K562 (cell line): Measurements from ENCODE around the gene YEATS2. TPM values are rescaled to one million over a fixed set of nuclear protein-coding genes. Genes with fewer than 3 reads are reported as not detected.
"Not testable (repeated sequence)": the region's sequence is repeated elsewhere in the genome, so short reads cannot be mapped to it uniquely, and the experiment has no call there.

Experiments
- ATAC-seq: fragments of 200-7000 bp; cut with Tn5 transposase; 3 replicates; pipeline ENCODE4 v1.9.1; 2020; ENCODE audit warnings: moderate library complexity
- BruUV-seq: library from RNA; stranded (reverse); fragments of 400-500 nt; replicated peaks from 2 replicates; lab custom pipeline; 2021; lab: Mats Ljungman, UMichigan
- CTCF ChIA-PET: fragments of 300-600 bp; formaldehyde crosslinking; extraction: SDS; loops from one replicate; lab custom pipeline; 2021; ENCODE audit warnings: low intra/inter-chr PET ratio; lab: Yijun Ruan, JAX
- POLR2A ChIA-PET: fragments of 300-600, 350-650 bp; sonication (Branson Sonifier 250); formaldehyde crosslinking; extraction: SDS; loops from one replicate; lab custom pipeline; 2021; ENCODE audit warnings: antibody characterized with exemption, inconsistent platforms; lab: Yijun Ruan, JAX
- DNase-seq, 4 experiments: peaks; one replicate each; pipeline versions ENCODE4 v3.0.0 to v3.0.0-alpha.2; 2011 to 2018; ENCODE audit warnings: low spot score in 3 of 4, mixed read lengths in 3 of 4; ENCODE audit errors: extremely low read depth in 1 of 4
- FAIRE-seq: peaks from 2 replicates; lab custom pipeline; 2011; peaks lifted over from hg19 to GRCh38; lab: Jason Lieb, UNC
- H2AFZ ChIP-seq: 2 replicates; pipeline ENCODE4 v1.6.0; 2011; ENCODE audit warnings: low read depth, low read length, control low read depth, inconsistent platforms
- H3K27ac ChIP-seq: fragments of 200-600 bp; 3 replicates; pipeline ENCODE4 v1.8.0; 2011; ENCODE audit warnings: low read depth, mild to moderate bottlenecking, control low read depth, inconsistent platforms, low read length, moderate library complexity, mixed read lengths; ENCODE audit errors: extremely low read depth
- H3K27me3 ChIP-seq, 2 experiments: fragments of 300-600 bp in 1 of 2; 2 replicates in 1 of 2; 3 replicates in 1 of 2; pipeline versions ENCODE4 v1.6.0 to v1.8.0; 2011; ENCODE audit warnings: inconsistent platforms in 2 of 2, low read length in 2 of 2, mild to moderate bottlenecking in 1 of 2, mixed read lengths in 1 of 2, moderate library complexity in 1 of 2; ENCODE audit not compliant: control insufficient read depth in 2 of 2, insufficient read depth in 2 of 2
- H3K36me3 ChIP-seq: fragments of 300-600 bp; 3 replicates; pipeline ENCODE4 v1.8.0; 2011; ENCODE audit warnings: mild to moderate bottlenecking, low read length, inconsistent platforms; ENCODE audit not compliant: control insufficient read depth, insufficient read depth
- H3K4me1 ChIP-seq, 2 experiments: fragments of 200-600 bp in 1 of 2; replicated peaks in 1 of 2; 2 replicates in 1 of 2; 3 replicates in 1 of 2; pipeline versions ENCODE4 v1.5.1 to v1.8.0; 2011; ENCODE audit warnings: inconsistent platforms in 2 of 2, low read length in 2 of 2, mild to moderate bottlenecking in 1 of 2, mixed read lengths in 1 of 2, moderate library complexity in 1 of 2; ENCODE audit not compliant: control insufficient read depth in 2 of 2, insufficient read depth in 2 of 2
- H3K4me2 ChIP-seq: 2 replicates; pipeline ENCODE4 v1.6.1; 2011; ENCODE audit warnings: low read length, control low read depth, inconsistent platforms, mixed read lengths; ENCODE audit not compliant: insufficient read depth
- H3K4me3 ChIP-seq: fragments of 200-600 bp; sonication (generic), shearing (Covaris generic); 2 replicates; pipeline ENCODE4 v1.5.1; 2016; ENCODE audit warnings: control low read depth, inconsistent platforms
- H3K79me2 ChIP-seq: fragments of 200-600 bp; 3 replicates; pipeline ENCODE4 v1.8.0; 2011; ENCODE audit warnings: low read length, inconsistent platforms; ENCODE audit not compliant: control insufficient read depth, insufficient read depth
- H3K9ac ChIP-seq, 2 experiments: 2 replicates each; pipeline versions ENCODE4 v1.6.0 to v1.6.1; 2011; ENCODE audit warnings: low read depth in 2 of 2, low read length in 2 of 2, control low read depth in 1 of 2, inconsistent platforms in 1 of 2, mild to moderate bottlenecking in 1 of 2, mixed read lengths in 1 of 2; ENCODE audit not compliant: insufficient read depth in 1 of 2
- H3K9me1 ChIP-seq: one replicate; pipeline ENCODE4 v1.6.0; 2011; ENCODE audit warnings: inconsistent platforms, mild to moderate bottlenecking, low read length, moderate library complexity; ENCODE audit not compliant: control insufficient read depth, insufficient read depth
- H3K9me3 ChIP-seq: replicated peaks from 2 replicates; pipeline ENCODE4 v1.5.1; 2011; ENCODE audit warnings: low read depth, low read length, inconsistent platforms; ENCODE audit not compliant: control insufficient read depth, insufficient read depth
- H4K20me1 ChIP-seq: replicated peaks from 2 replicates; pipeline ENCODE4 v1.6.1; 2011; ENCODE audit warnings: low read length, inconsistent platforms, mixed read lengths; ENCODE audit not compliant: control insufficient read depth, insufficient read depth
- ADNP ChIP-seq: fragments of 200-800 bp; sonication (Bioruptor generic); IDR thresholded peaks from 2 replicates; pipeline ENCODE4 v1.6.1; 2016; ENCODE audit warnings: missing genetic modification characterization, missing compliant biosample characterization
- CAMTA2 ChIP-seq: fragments of 250-450 bp; sonication (Bioruptor Pico); conservative IDR thresholded peaks from 2 replicates; pipeline ENCODE4 v1.5.1; 2022
- CHD7 ChIP-seq: fragments of 200-600 bp; sonication (generic); IDR thresholded peaks from one replicate; pipeline ENCODE4 v1.6.1; 2012; ENCODE audit warnings: mild to moderate bottlenecking, low read depth, low read length, inconsistent platforms
- SUPT5H ChIP-seq: fragments of 450-650 bp; IDR thresholded peaks from 2 replicates; pipeline ENCODE4 v1.6.1; 2016
- WGBS: fragments of 100-300 bp; shearing (Covaris generic); methylation state at CpG from one replicate; pipeline ENCODE4 v1.1.6; 2016; ENCODE audit warnings: low coverage, mixed read lengths; ENCODE audit not compliant: insufficient coverage; ENCODE audit errors: missing lambda C conversion rate; 5-methylcytosine and 5-hydroxymethylcytosine counted together
- in situ Hi-C: fragments of 300-500 bp; cut with MboI; formaldehyde crosslinking; loops from 4 replicates; pipeline ENCODE4 v1.15.0; 2018; ENCODE audit warnings: inconsistent platforms, mixed read lengths
- intact Hi-C: fragments of 100-400 bp; cut with micrococcal nuclease; formaldehyde crosslinking; loops from 2 replicates; pipeline ENCODE4 v1.14.2; 2022
- polyA plus RNA-seq, 8 experiments: library from polyadenylated mRNA; depleted of rRNA in 4 of 8; stranded (reverse) in 5 of 8; unstranded in 3 of 8; fragments of >200 nt; fragmentation: Nextera tagmentation in 2 of 8; fragmentation: Illumina TruSeq in 1 of 8; extraction: Ambion mirVana in 2 of 8; extraction: Trizol in 1 of 8; gene quantifications; 2 replicates each; pipeline versions ENCODE4 v1.2.1 to v1.2.3, GENCODE V29; 2011 to 2014; ENCODE audit warnings: inconsistent platforms in 1 of 8, missing spikeins in 1 of 8
- total RNA-seq, 7 experiments: library from RNA; depleted of rRNA in 6 of 7; stranded (reverse); fragments of >200 nt in 6 of 7; fragmentation: Illumina TruSeq in 2 of 7; extraction: Trizol in 2 of 7; gene quantifications; 2 replicates each; pipeline versions ENCODE4 v1.2.1 to v1.2.3, GENCODE V29; 2011 to 2021; ENCODE audit warnings: low replicate concordance in 1 of 7

Gene YEATS2
- total and polyA plus RNA-seq, 9 of the 15 experiments (the other 6 are each of a cell fraction or from before 2014, with no cell fraction given) = 1.8 to 35.2 (median 19.0) TPM

- ATAC-seq, H3K9me3 ChIP-seq, H4K20me1 ChIP-seq, POLR2A ChIA-PET, H3K9ac ChIP-seq, H2AFZ ChIP-seq, H3K4me2 ChIP-seq, FAIRE-seq, H3K4me3 ChIP-seq, DNase-seq, H3K79me2 ChIP-seq, BruUV-seq, H3K4me1 ChIP-seq, H3K9me1 ChIP-seq, in situ Hi-C loops, H3K27me3 ChIP-seq, CTCF ChIA-PET, H3K27ac ChIP-seq, intact Hi-C loops: not testable (repeated sequence)
- H3K36me3 ChIP-seq = peaks cover 59% of the 10 kb centered on the region
- WGBS = 99% methylated on average over 10 of the region's 10 CpGs
Measured at GRCh38 chr3:183784503-183784902, 86.9 kb downstream of the YEATS2 start.

GRCh38 chr3:183789826-183790225 is 92.2 kb downstream of the YEATS2 start:
- FAIRE-seq = no peak

More at GRCh38 chr3:183789826-183790225, 92.2 kb downstream of the YEATS2 start:
- WGBS = 77% methylated on average over 4 of the region's 4 CpGs
- Histone ChIP-seq H3K4me3 (no peak overlapping the region), H2AFZ (no peak overlapping the region), H3K27ac (no peak overlapping the region), H3K79me2 (no peaks in the 10 kb centered on the region), H3K9me1 (no peaks in the 10 kb centered on the region), H4K20me1 (no peaks in the 10 kb centered on the region), H3K9me3 (no peaks in the 10 kb centered on the region), H3K27me3 (no peaks in the 10 kb centered on the region), H3K36me3 (peaks cover 67% of the 10 kb centered on the region), H3K9ac (no peak overlapping the region)
- BruUV-seq = no TSS peak
- ATAC-seq = no peak
- in situ Hi-C loops (no loop called here), intact Hi-C loops (no loop called here)
- CTCF ChIA-PET = no interaction called here
- DNase-seq = no peak
- POLR2A ChIA-PET = no interaction called here
- TF ChIP-seq SUPT5H = no peak
- no peak for TF ChIP-seq CAMTA2
- TF ChIP-seq ADNP (tag) = no peak
- no peak for TF ChIP-seq CHD7
- TF ChIP-seq, all 486 proteins: peak for 0
- peaks cover 0 to 6% of the 10 kb centered on the region in 2 experiments; a peak in 3 of 5 replicates for H3K4me1 ChIP-seq
- H3K4me2 ChIP-seq = no peak overlapping the region
